ENCODE results near the gene DEPDC1.
A peak's percentile ranks its signal among the peaks of the same experiment; 100 is the strongest.
"Not testable (repeated sequence)": the region's sequence is repeated elsewhere in the genome, so short reads cannot be mapped to it uniquely, and the experiment has no call there.

DEPDC1 gene

GRCh38 chr1:68496680-68497357 lies at the start of gene DEPDC1:
DEPDC1 (minus strand) TSS chr1:68497082; CDS start chr1:68496999, 83 bp downstream.
- DNase-seq: peak; percentile 94

- DNase-seq: no peak
Observed at GRCh38 chr1:68544651-68545050, 47.8 kb upstream of the DEPDC1 start.

- DNase-seq: no peak
Observed at GRCh38 chr1:68542586-68542985, 45.7 kb upstream of the DEPDC1 start.

GRCh38 chr1:68538941-68539340 lies 42.1 kb upstream of the DEPDC1 start:
- DNase-seq: no peak

GRCh38 chr1:68528243-68528642 lies 31.4 kb upstream of the DEPDC1 start:
- DNase-seq: no peak

- no peak for DNase-seq
Observed at GRCh38 chr1:68525781-68526180, 28.9 kb upstream of the DEPDC1 start.

- DNase-seq: no peak
Observed at GRCh38 chr1:68521286-68521685, 24.4 kb upstream of the DEPDC1 start.

- no peak for DNase-seq
Observed at GRCh38 chr1:68516066-68516465, 19.2 kb upstream of the DEPDC1 start.

GRCh38 chr1:68511254-68511653 lies 14.4 kb upstream of the DEPDC1 start:
- DNase-seq: no peak

- DNase-seq: no peak
Observed at GRCh38 chr1:68506386-68506785, 9.5 kb upstream of the DEPDC1 start.

GRCh38 chr1:68503085-68503484 lies 6.2 kb upstream of the DEPDC1 start:
- DNase-seq: no peak

GRCh38 chr1:68497358-68497698 lies 446 bp upstream of the DEPDC1 start:
- no peak for DNase-seq

- DNase-seq: no peak
Observed at GRCh38 chr1:68495968-68496679, 758 bp downstream of the DEPDC1 start.

- no peak for DNase-seq
Observed at GRCh38 chr1:68495532-68495931, 1.4 kb downstream of the DEPDC1 start.

GRCh38 chr1:68493193-68493592 lies 3.7 kb downstream of the DEPDC1 start:
- DNase-seq: no peak

GRCh38 chr1:68492255-68492654 lies 4.6 kb downstream of the DEPDC1 start:
- not testable (repeated sequence) for DNase-seq

- DNase-seq: no peak
Observed at GRCh38 chr1:68490046-68490651, 6.7 kb downstream of the DEPDC1 start.

GRCh38 chr1:68485431-68486022 lies 11.4 kb downstream of the DEPDC1 start:
- DNase-seq: no peak

- DNase-seq: no peak
Observed at GRCh38 chr1:68484618-68485017, 12.3 kb downstream of the DEPDC1 start.

- DNase-seq: no peak
Observed at GRCh38 chr1:68481041-68481440, 15.8 kb downstream of the DEPDC1 start.

GRCh38 chr1:68479501-68479900 lies 17.4 kb downstream of the DEPDC1 start:
- no peak for DNase-seq

GRCh38 chr1:68478662-68479061 lies 18.2 kb downstream of the DEPDC1 start:
- no peak for DNase-seq

GRCh38 chr1:68476626-68477025 lies 20.3 kb downstream of the DEPDC1 start:
- DNase-seq: not testable (repeated sequence)

- DNase-seq: no peak
Observed at GRCh38 chr1:68473060-68473459, 23.8 kb downstream of the DEPDC1 start.

Measured in NCI-H226 (cell line).